Lung microvascular endothelial cell (primary cell): ENCODE results near the gene MUC5B. TPM values are rescaled to one million over a fixed set of nuclear protein-coding genes. Genes with fewer than 3 reads are reported as not detected.

Experiments
- DNase-seq, 2 donors: peaks; one replicate each; pipeline versions ENCODE4 v3.0.0 to v3.0.0-alpha.2; 2010; ENCODE audit warnings: low read depth in 2 of 2
- total RNA-seq: library from RNA; depleted of rRNA; stranded (reverse); fragments of >200 nt; gene quantifications from 2 replicates; pipeline ENCODE4 v1.2.1, GENCODE V29; 2014

The MUC5B gene
- total RNA-seq, 1 donor from 2014 or later: not detected

GRCh38 chr11:1219834-1220815 lies 2.7 kb upstream of the MUC5B start:
- peak in 1 of 2 donors; percentile 6 for DNase-seq

GRCh38 chr11:1220941-1221721 lies 1.7 kb upstream of the MUC5B start:
- DNase-seq: no peak

- no peak for DNase-seq
These were observed 986 bp upstream of the MUC5B start for GRCh38 chr11:1221848-1222311.

GRCh38 chr11:1223346-1224110 lies 662 bp downstream of the MUC5B start:
- DNase-seq: no peak

- no peak for DNase-seq
These were observed 1.2 kb downstream of the MUC5B start for GRCh38 chr11:1224111-1224490.

- no peak for DNase-seq
These were observed 1.9 kb downstream of the MUC5B start for GRCh38 chr11:1224491-1225385.

GRCh38 chr11:1225386-1226225 lies 2.7 kb downstream of the MUC5B start:
- DNase-seq: no peak

- no peak for DNase-seq
These were observed 3.5 kb downstream of the MUC5B start for GRCh38 chr11:1226226-1226985.

- DNase-seq: peak in 1 of 2 donors; percentile 41
These were observed 4.2 kb downstream of the MUC5B start for GRCh38 chr11:1226986-1227550.

GRCh38 chr11:1227551-1228100 lies 4.8 kb downstream of the MUC5B start:
- no peak for DNase-seq

DNA sequence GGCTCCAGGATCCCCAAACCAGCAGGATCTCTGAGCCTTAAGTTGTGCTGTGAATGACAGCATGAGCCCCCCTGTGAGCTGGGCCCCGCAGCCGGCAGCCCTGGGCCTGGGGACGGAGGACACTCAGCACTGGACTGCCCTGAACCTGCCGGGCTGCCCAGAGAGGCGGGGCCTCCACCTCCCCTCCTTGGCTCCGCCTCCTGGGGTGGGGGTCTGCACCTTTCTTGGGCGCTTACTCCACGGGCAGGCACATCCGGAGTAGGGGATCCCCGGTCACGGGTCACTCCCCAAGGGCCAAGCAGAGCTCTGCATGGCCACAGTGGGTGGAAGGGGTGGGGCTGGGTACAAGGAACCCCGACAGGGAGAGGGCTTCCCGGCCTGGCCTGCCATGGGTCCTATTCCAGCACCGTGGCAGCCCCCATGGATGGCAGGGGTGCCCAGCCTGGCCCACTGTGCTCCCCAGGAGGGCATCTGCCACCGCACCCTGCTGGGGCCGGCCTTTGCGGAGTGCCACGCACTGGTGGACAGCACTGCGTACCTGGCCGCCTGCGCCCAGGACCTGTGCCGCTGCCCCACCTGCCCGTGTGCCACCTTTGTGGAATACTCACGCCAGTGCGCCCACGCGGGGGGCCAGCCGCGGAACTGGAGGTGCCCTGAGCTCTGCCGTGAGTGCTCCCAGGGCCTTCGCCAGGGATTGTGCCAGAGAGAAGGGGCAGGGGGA lies 5.4 kb downstream of the MUC5B start:
- DNase-seq: no peak

DNA sequence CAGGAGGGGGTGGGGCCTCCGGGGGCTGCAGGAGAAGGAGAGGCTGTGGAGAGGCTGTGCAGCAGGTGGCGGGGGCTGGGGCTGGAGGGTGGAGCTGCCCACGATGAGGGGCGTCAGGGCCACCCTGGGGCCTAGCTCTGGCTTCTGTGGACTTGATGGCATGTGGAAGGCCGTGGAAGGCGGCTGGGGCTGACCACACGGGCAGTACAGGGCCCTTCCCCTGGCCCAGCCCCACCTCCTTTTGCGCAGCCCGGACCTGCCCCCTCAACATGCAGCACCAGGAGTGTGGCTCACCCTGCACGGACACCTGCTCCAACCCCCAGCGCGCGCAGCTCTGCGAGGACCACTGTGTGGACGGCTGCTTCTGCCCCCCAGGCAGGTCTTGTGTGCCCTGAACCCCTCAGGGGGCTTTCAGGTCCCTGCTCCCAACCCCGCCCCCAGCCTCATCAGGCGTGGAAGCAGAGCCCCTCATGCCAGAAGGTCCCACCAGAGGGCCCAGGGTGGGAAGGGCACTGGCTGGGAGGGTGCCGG lies 6.1 kb downstream of the MUC5B start:
- no peak for DNase-seq

DNA sequence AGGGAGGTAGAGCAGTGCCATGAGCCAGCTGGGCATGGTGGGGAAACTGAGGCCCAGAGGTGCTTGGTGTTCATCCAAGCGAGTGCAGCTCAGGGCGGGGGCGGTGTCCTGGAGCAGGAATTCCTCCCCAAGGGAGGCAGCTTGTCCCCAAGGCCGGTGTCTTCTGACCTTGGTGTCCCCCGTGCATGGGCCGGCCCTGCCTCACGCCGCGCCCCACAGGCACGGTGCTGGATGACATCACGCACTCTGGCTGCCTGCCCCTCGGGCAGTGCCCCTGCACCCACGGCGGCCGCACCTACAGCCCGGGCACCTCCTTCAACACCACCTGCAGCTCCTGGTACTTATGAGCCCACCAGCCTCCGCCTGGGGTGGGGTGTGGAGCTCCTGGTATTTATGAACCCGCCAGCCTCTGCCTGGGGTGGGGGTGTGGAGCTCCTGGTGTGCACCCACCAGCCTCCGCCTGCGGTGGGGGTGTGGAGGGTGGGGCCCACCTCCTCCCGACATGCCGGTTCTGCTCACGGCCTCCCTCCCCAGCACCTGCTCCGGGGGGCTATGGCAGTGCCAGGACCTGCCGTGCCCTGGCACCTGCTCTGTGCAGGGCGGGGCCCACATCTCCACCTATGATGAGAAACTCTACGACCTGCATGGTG lies 6.7 kb downstream of the MUC5B start:
- no peak for DNase-seq

DNA sequence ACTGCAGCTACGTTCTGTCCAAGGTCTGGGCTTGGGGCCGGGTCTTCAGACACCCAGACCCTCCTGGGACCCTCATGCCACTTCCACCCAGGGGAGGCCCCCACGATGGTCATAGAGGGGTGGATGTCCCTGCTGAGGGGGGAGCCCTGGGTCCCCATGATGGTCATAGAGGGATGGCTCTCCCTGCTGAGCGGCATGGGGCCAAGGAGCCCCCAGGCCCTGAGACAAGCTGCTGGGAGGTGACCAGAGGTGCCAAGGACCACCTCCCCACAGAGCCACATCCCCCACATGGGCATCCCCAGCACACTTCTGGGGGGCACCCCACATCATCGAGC lies 7.2 kb downstream of the MUC5B start:
- no peak for DNase-seq

DNA sequence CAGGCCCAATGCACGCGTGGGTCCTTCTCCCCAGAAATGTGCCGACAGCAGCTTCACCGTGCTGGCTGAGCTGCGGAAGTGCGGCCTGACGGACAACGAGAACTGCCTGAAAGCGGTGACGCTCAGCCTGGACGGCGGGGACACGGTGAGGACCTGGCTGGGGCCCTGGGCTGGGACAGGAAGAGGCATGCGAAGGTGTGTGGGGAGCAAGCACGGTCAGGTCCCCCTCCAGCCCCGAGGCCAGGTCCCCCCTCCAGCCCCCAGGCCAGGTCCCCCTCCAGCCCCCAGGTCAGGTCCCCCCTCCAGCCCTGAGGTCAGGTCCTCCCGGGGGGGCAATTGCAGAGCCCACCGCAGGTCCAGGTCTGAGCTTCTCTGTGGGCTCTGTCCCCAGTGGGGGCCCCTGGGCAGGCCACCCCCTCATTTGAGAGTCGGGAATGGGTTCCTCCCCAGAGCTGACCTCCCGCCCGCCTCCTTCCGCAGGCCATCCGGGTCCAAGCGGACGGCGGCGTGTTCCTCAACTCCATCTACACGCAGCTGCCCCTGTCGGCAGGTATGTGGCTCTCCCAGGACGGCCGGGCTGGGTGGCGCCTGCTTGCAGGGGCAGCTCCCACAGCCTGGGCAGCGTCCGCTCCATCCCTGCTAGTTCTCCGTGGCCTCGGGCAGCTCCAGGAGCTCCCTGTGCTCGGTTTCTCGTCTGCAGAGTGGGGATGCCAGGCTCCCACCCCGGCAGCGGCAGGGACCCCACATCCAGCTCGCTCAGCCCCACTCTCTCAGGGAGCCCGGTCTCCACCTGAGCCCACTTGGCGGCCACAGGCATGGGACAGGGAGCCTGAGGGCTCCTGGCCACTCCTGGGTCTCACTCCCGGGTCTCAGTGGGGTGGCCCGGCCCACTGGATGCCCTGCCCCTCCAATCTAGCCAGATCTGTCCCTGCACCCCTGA lies 7.9 kb downstream of the MUC5B start:
- DNase-seq: no peak
